Measurements from ENCODE around the gene TDRD15.
"Not testable (repeated sequence)": the region's sequence is repeated elsewhere in the genome, so short reads cannot be mapped to it uniquely, and the experiment has no call there.

TDRD15 gene

GRCh38 chr2:21123473-21124393, at the start of gene TDRD15:
TSS of gene TDRD15 (plus strand) at chr2:21123968. CDS start at chr2:21137468, 13,500 bp downstream.
- peak; percentile 40 for DNase-seq

DNA sequence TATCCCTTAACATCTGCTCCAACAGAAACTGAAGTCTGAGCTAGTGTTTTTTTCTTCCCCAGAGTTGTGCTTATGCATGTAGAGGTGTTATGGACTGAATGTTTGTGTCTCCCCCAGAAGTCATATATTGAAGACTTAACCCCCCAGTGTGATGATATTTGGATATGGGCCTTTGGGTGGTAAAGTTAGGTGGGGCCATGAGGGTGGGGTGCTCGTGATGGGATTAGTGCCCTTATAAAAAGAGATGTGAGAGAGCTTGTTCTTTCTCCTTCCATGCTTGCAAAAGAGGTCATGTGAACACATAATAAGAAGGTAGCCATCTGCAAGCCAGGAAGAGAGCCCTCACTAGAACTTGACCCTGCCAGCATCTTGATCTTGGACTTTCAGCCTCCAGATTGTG, 45.5 kb upstream of the TDRD15 start:
- no peak for DNase-seq

DNA sequence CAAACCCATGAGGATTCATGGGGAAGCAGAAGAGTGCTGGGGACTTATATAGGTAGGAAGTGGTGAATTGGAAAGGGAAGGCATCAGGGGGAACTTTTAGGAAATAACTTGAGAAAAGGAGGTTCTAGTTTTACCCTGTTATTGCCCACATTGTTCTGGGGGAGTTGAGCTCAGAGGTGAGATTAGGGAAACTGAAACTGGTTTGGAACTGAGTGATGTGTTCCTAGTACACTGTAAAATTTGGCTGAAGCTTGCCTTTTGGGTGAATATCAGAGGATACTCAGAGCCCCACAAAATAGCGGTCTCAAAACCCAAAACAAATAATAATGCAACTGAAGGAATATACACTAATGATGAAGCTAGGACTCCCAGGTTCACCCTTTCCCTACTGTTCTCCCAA, 40.3 kb upstream of the TDRD15 start:
- no peak for DNase-seq

- DNase-seq = no peak
Observed at GRCh38 chr2:21084401-21084800, 39.4 kb upstream of the TDRD15 start.

DNA sequence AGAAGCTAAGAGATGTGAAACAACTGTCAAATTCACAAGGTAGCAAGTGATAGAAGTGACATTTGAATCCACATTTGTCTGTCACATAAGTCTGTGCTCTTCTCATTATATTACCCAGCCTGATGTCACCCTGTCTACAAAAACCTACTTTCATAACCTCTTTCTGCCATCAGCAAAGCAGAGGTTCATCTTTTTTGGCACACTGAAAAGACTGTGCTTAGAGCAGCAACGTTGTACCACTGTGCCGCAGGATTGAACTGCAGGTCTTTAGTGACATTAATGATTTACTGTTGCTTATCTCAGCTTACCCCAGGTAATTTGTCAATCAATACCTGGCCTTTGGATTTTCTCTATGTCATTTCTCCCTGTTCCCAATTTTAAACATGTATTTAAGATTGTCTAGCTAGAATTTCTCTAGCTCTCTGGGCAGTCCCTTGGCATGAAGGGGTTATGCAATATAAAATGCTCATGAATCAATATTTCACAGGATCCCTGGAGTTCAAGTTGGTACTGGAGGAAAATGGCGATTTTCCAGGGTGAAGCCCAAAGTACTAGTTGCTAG, 31.4 kb upstream of the TDRD15 start:
- no peak for DNase-seq

DNA sequence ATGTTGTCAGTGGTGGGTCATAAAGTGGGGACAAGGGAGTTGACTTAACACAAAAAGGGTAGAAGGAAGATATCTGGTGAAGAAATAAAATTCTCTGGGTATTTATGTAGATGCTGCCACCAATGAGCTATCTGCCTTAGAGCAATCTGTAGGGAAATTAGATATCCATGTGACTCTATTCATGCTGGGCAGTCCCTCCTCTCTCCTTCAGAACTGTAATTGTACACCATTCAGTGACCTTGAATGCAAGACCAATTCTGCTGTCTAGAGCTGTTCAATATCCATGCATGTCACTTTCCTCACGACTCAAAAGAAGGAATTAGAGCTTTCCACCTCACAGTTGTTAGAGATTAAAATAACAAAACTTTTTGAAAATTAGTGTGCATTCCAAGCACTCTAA, 28.6 kb upstream of the TDRD15 start:
- no peak for DNase-seq

GRCh38 chr2:21095714-21096113, 28.1 kb upstream of the TDRD15 start:
- no peak for DNase-seq

- DNase-seq = no peak
Observed at GRCh38 chr2:21096458-21096857, 27.3 kb upstream of the TDRD15 start.

GRCh38 chr2:21097331-21097730, 26.4 kb upstream of the TDRD15 start:
- no peak for DNase-seq

GRCh38 chr2:21098294-21098693, 25.5 kb upstream of the TDRD15 start:
- no peak for DNase-seq

DNA sequence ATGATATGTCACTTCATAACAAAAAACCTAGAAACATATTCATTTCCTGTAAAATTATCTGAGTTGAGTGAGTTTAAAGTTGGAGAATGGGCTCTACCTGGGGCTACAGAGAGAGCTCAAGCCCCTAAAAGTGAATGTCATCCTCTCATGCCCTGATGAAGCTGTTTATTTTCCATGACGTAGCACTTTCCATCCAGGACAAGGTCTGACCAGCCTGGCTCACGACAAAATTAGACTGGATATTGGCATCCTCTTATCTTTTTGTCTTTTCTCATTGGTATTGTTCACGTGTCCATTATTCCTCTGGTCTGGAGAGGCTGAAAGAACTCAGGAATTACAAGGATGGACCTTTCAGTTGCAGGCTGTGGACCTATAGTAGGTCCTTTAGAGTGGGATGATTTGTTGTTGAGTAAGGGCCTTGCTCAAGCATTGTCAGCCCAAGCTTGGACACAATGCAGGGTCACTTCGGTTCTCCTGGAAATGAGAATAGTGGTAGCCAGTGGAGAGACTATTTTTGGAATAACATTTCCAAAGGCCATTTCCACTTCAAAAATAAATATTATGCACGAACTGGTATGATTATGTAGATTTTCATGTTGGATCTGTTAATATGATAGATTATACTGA, 24.4 kb upstream of the TDRD15 start:
- DNase-seq = no peak

DNA sequence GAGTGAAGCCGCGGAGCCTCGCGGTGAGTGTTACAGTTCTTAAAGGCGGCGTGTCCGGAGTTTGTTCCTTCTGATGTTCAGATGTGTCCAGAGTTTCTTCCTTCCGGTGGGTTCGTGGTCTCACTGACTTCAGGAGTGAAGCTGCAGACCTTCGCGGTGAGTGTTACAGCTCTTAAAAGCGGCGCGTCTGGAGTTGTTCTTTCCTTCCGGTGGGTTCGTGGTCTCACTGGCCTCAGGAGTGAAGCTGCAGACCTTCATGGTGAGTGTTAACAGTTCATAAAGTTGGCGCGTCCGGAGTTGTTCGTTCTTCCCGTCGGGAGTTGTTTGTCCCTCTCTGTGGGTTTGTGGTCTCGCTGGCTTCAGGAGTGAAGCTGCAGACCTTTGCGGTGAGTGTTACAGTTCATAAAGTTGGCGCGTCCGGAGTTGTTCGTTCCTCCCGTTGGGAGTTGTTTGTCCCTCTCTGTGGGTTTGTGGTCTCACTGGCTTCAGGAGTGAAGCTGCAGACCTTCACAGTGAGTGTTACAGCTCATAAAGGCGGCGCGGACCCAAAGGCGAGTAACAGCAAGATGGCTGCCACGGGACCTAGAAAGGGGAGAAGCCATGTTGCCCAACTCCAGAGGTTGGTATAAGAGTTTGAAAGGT, 22.1 kb upstream of the TDRD15 start:
- DNase-seq = not testable (repeated sequence)

- no peak for DNase-seq
Observed at GRCh38 chr2:21102356-21102755, 21.4 kb upstream of the TDRD15 start.

DNA sequence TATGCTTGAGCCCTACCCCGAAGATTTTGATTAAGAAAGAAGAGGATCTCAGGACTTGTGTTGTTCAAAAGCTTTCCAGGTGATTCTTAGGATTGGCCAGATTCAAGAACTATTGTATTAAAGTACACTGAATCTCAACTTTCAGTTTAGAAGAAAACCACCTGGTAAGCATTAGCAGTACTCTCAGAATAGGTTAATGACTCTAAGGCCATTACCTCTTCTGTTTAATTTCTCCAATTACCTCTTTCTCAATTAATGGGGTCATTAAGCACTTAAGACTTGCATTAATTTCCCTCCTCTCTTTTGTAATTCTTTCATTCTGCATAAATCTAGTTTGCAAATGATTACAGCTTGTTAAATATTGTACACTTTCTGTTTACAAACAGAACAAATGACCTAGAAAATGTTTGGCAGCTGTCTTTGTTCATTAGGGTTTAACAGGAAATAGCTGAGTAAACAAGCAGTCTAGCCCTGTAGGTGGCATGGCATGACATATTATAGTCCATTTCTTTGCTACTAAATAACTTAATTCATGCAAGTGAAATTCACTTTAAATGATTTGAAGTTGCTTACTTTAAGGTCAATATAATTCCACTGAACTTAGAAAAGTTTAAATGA, 20.4 kb upstream of the TDRD15 start:
- no peak for DNase-seq

GRCh38 chr2:21104030-21104660, 19.6 kb upstream of the TDRD15 start:
- DNase-seq = no peak

DNA sequence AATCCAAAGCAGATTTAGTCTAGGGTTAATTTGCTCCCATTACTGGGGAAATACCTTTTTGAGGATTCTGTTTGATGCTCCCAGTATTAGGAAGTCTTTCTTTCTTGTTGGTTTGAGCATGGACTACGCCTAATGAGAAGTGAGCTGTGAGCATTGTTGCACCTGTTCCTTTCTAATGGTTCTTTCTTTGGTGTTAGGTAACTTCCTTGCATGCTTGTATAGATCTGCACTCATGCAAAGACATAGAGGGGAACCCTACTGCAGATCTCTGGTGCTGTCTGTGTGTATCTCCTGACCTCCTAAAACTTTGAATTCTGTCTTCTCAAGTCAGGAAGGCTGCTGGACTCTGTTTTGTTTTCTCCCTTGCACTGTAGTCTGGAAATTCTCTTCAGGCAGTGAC, 12.8 kb upstream of the TDRD15 start:
- DNase-seq = no peak

- no peak for DNase-seq
Observed at GRCh38 chr2:21117688-21118087, 6.1 kb upstream of the TDRD15 start.

DNA sequence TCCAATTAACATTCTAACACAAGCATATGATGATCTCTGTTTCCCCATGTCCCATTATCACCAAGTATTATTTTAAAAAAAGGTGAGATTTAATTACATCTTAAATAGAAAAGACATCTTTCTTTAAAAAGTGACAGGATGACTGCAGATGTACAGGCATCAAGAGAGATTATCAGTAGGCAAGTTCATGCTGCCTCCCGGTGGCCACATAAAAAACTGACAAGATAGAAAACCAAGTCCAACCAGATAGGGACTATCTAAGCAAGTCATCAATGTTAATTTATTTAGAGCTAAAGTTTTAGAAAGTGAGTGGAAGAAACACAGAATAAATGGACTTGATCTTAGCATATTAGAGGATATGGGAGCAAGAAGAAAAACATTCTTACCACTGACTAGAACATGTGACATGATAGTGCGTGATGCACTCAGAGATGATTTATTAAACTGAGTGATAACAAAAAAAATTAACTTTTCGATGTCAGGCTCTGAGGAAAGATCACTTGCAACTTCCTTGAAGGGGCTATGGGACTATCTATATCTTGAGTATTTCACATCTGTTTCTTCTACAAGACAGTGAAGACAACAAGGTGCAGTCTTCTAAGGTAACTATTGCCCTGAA, 5.4 kb upstream of the TDRD15 start:
- peak; percentile 66 for DNase-seq

GRCh38 chr2:21131861-21132260, 8.1 kb downstream of the TDRD15 start:
- no peak for DNase-seq

GRCh38 chr2:21135585-21135984, 11.8 kb downstream of the TDRD15 start:
- DNase-seq = no peak

DNA sequence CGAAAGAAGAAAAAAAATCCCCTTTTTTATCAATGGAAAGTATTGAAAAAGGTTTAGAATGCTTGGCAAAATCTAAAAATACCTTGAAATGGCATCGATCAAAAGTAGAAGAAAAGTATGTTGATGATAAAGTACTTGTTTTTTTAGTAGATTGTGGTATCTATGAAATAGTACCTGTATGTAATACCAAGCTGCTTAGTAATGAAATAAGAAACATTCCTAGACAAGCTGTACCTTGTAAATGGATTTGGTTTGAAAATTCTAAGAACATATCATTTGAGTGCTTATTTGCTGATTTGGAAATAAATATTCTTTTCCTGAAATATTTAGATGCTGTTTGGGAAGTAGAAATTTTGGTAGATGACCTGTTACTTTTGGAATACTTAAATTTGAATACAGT, 18.4 kb downstream of the TDRD15 start:
- no peak for DNase-seq

GRCh38 chr2:21146638-21147037, 22.9 kb downstream of the TDRD15 start:
- DNase-seq = no peak

All from hematopoietic multipotent progenitor cell treated with erythropoietin and hydrocortisone succinate and interleukin-3 and kit ligand, for 4 days (in vitro differentiated cells).